ENCODE data around the gene GTSF1L. TPM values are rescaled to one million over a fixed set of nuclear protein-coding genes. Genes with fewer than 3 reads are reported as not detected.
A peak's percentile ranks its signal among the peaks of the same experiment; 100 is the strongest.

Gene GTSF1L
- total RNA-seq, 1 experiment from 2014 or later = not detected

GRCh38 chr20:43736588-43737158 lies 9.9 kb upstream of the GTSF1L start:
- Histone ChIP-seq H3T11ph (ENCODE audit: low read length) (no peak overlapping the region), H4K20me1 (ENCODE audit: control insufficient read depth, insufficient read depth, insufficient read length) (no peaks in the 10 kb centered on the region), H4K8ac (replicated peaks; ENCODE audit: insufficient read length, low read depth, low read length) (no peak overlapping the region), H3K23ac (ENCODE audit: insufficient read length, low read depth, low read length) (no peak overlapping the region), H3K56ac (ENCODE audit: insufficient read length, low read depth, low read length) (no peak overlapping the region), H2BK5ac (ENCODE audit: insufficient read length, low read length) (no peak overlapping the region), H3K9ac (ENCODE audit: extremely low read depth, insufficient read length, low read length) (no peak overlapping the region), H3K79me2 (ENCODE audit: insufficient read depth, low read length) (no peaks in the 10 kb centered on the region), H3K27ac (ENCODE audit: insufficient read length, low read depth, low read length) (no peak overlapping the region), H3K4me2 (ENCODE audit: insufficient read depth, insufficient read length, low read length) (no peak overlapping the region), H3K79me1 (ENCODE audit: insufficient read depth, low read depth, low read length, poor library complexity, severe bottlenecking) (no peaks in the 10 kb centered on the region), H2BK15ac (ENCODE audit: low read depth, low read length) (no peak overlapping the region), H4K91ac (ENCODE audit: insufficient read length, low read depth, low read length) (no peak overlapping the region), H3K27me3 (ENCODE audit: insufficient read depth, low read length) (no peaks in the 10 kb centered on the region), H2BK12ac (ENCODE audit: insufficient read length, low read depth, low read length) (no peak overlapping the region), H4K5ac (ENCODE audit: insufficient read length, low read depth, low read length) (no peak overlapping the region), H2BK20ac (ENCODE audit: low read depth, low read length, poor library complexity, severe bottlenecking) (no peak overlapping the region), H3K4me1 (ENCODE audit: insufficient read depth, low read length) (no peaks in the 10 kb centered on the region; the same call in 1 of the 2 replicates), H2AK5ac (ENCODE audit: insufficient read length, low read length) (no peak overlapping the region), H2AFZ (ENCODE audit: low read length) (no peak overlapping the region), H2BK120ac (ENCODE audit: low read depth, low read length, poor library complexity, severe bottlenecking) (no peak overlapping the region), H3K4ac (ENCODE audit: low read depth, low read length) (no peak overlapping the region), H3K23me2 (ENCODE audit: insufficient read length, low read depth, low read length, poor library complexity, severe bottlenecking) (no peaks in the 10 kb centered on the region), H3K9me3 (ENCODE audit: control insufficient read depth, low read depth, low read length) (no peaks in the 10 kb centered on the region), H3K14ac (ENCODE audit: insufficient read depth, low read length) (no peak overlapping the region), H3K18ac (ENCODE audit: insufficient read length, low read depth, low read length) (no peak overlapping the region)
- Mint-ChIP-seq H3K4me3 (no peak overlapping the region), H3K36me3 (ENCODE audit: insufficient read depth in 1 of 3, low read depth in 3 of 3) (no peaks in the 10 kb centered on the region), H3K4me1 (peaks cover 11 to 17% of the 10 kb centered on the region in 2 experiments), H3K27ac (peak overlapping the region in 1 of 3 experiments; percentile 25; a peak in 1 of 7 replicates), H3K9me3 (no peaks in the 10 kb centered on the region), H3K27me3 (ENCODE audit: low read depth) (no peaks in the 10 kb centered on the region; the same call in 1 of the 2 replicates)
- TF ChIP-seq CTCF (conservative IDR thresholded peaks at IDR 0.05) = no peak
- WGBS (ENCODE audit: extremely low coverage, insufficient read length, low lambda C conversion rate) = no CpG with 5 or more reads among the region's 2 CpGs
- no peak for DNase-seq
